HepG2 (cell line): ENCODE measurements around the gene RTP5.

Experiments used
- ARID4A ChIP-seq: sonication (generic); formaldehyde crosslinking; IDR thresholded peaks from 2 replicates; pipeline ENCODE4 v1.5.0; 2020; ENCODE audit warnings: mild to moderate bottlenecking, missing genetic modification reagents, borderline replicate concordance
- CTCF ChIP-seq: sonication (generic); formaldehyde crosslinking; IDR thresholded peaks from 2 replicates; pipeline ENCODE4 v1.5.0; 2020; ENCODE audit warnings: mild to moderate bottlenecking, missing genetic modification reagents, moderate library complexity
- ETS1 ChIP-seq: sonication (generic); formaldehyde crosslinking; IDR thresholded peaks from 2 replicates; pipeline ENCODE4 v1.4.0; 2020; ENCODE audit warnings: missing genetic modification reagents
- GABPA ChIP-seq, 2 experiments: IDR thresholded peaks; 2 replicates each; pipeline ENCODE4 v1.6.1; 2011 to 2016; ENCODE audit warnings: low read depth in 2 of 2, low read length in 1 of 2, missing biosample characterization in 1 of 2, missing genetic modification characterization in 1 of 2
- GABPB1 ChIP-seq: IDR thresholded peaks from 2 replicates; pipeline ENCODE4 v1.6.1; 2016; ENCODE audit warnings: mild to moderate bottlenecking, missing genetic modification reagents, moderate library complexity, missing compliant biosample characterization
- MAZ ChIP-seq, 2 experiments: sonication (generic) in 1 of 2; formaldehyde crosslinking in 1 of 2; IDR thresholded peaks; 2 replicates each; pipeline versions ENCODE4 v1.5.0 to v1.6.1; 2012 to 2020; ENCODE audit warnings: low read depth in 2 of 2, mild to moderate bottlenecking in 2 of 2, borderline replicate concordance in 1 of 2, improper control_type of control experiment in 1 of 2, low read length in 1 of 2, missing genetic modification reagents in 1 of 2, moderate library complexity in 1 of 2
- MTA3 ChIP-seq: sonication (generic); formaldehyde crosslinking; IDR thresholded peaks from 2 replicates; pipeline ENCODE4 v1.4.0; 2020; ENCODE audit warnings: missing genetic modification reagents
- PPARG ChIP-seq: conservative IDR thresholded peaks from 2 replicates; pipeline ENCODE4 v1.6.1; 2016; ENCODE audit warnings: missing biosample characterization, missing genetic modification reagents
- SMAD3 ChIP-seq: sonication (generic); formaldehyde crosslinking; IDR thresholded peaks from 2 replicates; pipeline ENCODE4 v1.4.0; 2020; ENCODE audit warnings: missing genetic modification reagents
- TAF1 ChIP-seq: sonication (generic); formaldehyde crosslinking; IDR thresholded peaks from 2 replicates; pipeline ENCODE4 v1.4.0; 2020; ENCODE audit warnings: missing genetic modification reagents

- no peak for TF ChIP-seq CTCF (CRISPR knock-in tag)
- no peak for TF ChIP-seq SMAD3 (CRISPR knock-in tag)
- no peak for TF ChIP-seq GABPB1 (CRISPR knock-in tag)
- TF ChIP-seq ARID4A (CRISPR knock-in tag) = no peak
- TF ChIP-seq PPARG (CRISPR knock-in tag) = no peak
- no peak for TF ChIP-seq MAZ (IDR thresholded peaks at IDR 0.05; ENCODE audit: borderline replicate concordance, low read depth, low read length)
- no peak for TF ChIP-seq MAZ (CRISPR knock-in tag; IDR thresholded peaks at IDR 0.05; ENCODE audit: low read depth)
- TF ChIP-seq ETS1 = no peak
- TF ChIP-seq TAF1 = no peak
- no peak for TF ChIP-seq GABPA (IDR thresholded peaks at IDR 0.05; ENCODE audit: low read depth, low read length)
- TF ChIP-seq GABPA (CRISPR knock-in tag; IDR thresholded peaks at IDR 0.05; ENCODE audit: low read depth) = no peak
- no peak for TF ChIP-seq MTA3
Measured at GRCh38 chr2:241877197-241877685, 7.7 kb downstream of the RTP5 start.
